ENCODE measurements around the gene OR2B6. TPM values are rescaled to one million over a fixed set of nuclear protein-coding genes. Genes with fewer than 3 reads are reported as not detected.

Gene OR2B6
- total RNA-seq, 1 experiment from 2014 or later: not detected

DNA sequence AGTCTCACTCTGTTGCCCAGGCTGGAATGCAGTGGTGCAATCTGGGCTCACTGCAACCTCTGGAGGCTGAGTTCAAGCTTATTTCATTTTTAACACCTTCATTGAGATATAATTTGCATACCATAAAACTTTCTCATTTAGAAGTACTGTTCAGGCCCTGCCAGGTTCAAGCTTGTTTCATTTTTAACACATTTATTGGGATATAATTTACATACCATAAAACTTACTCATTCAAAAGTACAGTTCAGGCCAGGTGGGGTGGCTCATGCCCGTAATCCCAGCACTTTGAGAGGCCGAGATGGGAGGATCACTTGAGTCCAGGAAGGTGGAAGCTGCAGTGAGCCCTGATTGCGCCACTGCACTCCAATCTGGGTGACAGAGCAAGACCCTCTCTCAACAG is 5.5 kb downstream of the OR2B6 start:
- Mint-ChIP-seq H3K4me1 (0 out of 2 replicates have a peak, but pooled peaks cover 5% of the 10 kb centered on the region), H3K27me3 (ENCODE audit: low read depth) (no peaks in the 10 kb centered on the region; the same call in 1 of the 2 replicates), H3K36me3 (no peaks in the 10 kb centered on the region), H3K27ac (no peak overlapping the region), H3K4me3 (no peak overlapping the region), H3K9me3 (peaks cover 18% of the 10 kb centered on the region)
- ATAC-seq (no peak), DNase-seq (ENCODE audit: low spot score) (no peak)
- TF ChIP-seq CREB1 (CRISPR knock-in tag; IDR thresholded peaks at IDR 0.05) (no peak), FOXJ3 (CRISPR knock-in tag; IDR thresholded peaks at IDR 0.05; ENCODE audit: borderline replicate concordance) (no peak), ZNF138 (CRISPR knock-in tag; conservative IDR thresholded peaks at IDR 0.05) (no peak), IRF1 (CRISPR knock-in tag; IDR thresholded peaks at IDR 0.05) (no peak), SOX15 (CRISPR knock-in tag; IDR thresholded peaks at IDR 0.05) (no peak), IRF2 (CRISPR knock-in tag; IDR thresholded peaks at IDR 0.05; ENCODE audit: borderline replicate concordance, low read depth) (no peak), ELF4 (CRISPR knock-in tag; IDR thresholded peaks at IDR 0.05; ENCODE audit: low read depth) (no peak), ZNF263 (CRISPR knock-in tag; IDR thresholded peaks at IDR 0.05; ENCODE audit: low read depth) (no peak), ATF1 (CRISPR knock-in tag; IDR thresholded peaks at IDR 0.05) (no peak), OVOL2 (CRISPR knock-in tag; IDR thresholded peaks at IDR 0.05; ENCODE audit: borderline replicate concordance) (no peak), ZNF121 (CRISPR knock-in tag; IDR thresholded peaks at IDR 0.05) (no peak)
- TF ChIP-seq, protein P1, sequence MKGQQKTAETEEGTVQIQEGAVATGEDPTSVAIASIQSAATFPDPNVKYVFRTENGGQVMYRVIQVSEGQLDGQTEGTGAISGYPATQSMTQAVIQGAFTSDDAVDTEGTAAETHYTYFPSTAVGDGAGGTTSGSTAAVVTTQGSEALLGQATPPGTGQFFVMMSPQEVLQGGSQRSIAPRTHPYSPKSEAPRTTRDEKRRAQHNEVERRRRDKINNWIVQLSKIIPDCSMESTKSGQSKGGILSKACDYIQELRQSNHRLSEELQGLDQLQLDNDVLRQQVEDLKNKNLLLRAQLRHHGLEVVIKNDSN (CRISPR knock-in tag; IDR thresholded peaks at IDR 0.05): no peak
- ChIA-PET POLR2A (no interaction called here), CTCF (no interaction called here)

- no peak for ATAC-seq
- ChIA-PET CTCF (no interaction called here), POLR2A (no interaction called here)
- Mint-ChIP-seq H3K27ac (no peak overlapping the region), H3K36me3 (no peaks in the 10 kb centered on the region), H3K9me3 (peaks cover 39% of the 10 kb centered on the region), H3K4me1 (no peaks in the 10 kb centered on the region), H3K27me3 (ENCODE audit: low read depth) (no peaks in the 10 kb centered on the region; the same call in 1 of the 2 replicates), H3K4me3 (no peak overlapping the region)
- DNase-seq (ENCODE audit: low spot score): no peak
- no peak for TF ChIP-seq ZNF281 (CRISPR knock-in tag; IDR thresholded peaks at IDR 0.05)
- no peak for TF ChIP-seq CDX4 (CRISPR knock-in tag; IDR thresholded peaks at IDR 0.05; ENCODE audit: borderline replicate concordance)
- TF ChIP-seq NR1H2 (CRISPR knock-in tag; IDR thresholded peaks at IDR 0.05): no peak
- TF ChIP-seq SP1 (CRISPR knock-in tag; conservative IDR thresholded peaks at IDR 0.05): no peak
- TF ChIP-seq FOXP1 (CRISPR knock-in tag; IDR thresholded peaks at IDR 0.05; ENCODE audit: borderline replicate concordance): no peak
- TF ChIP-seq, protein P2, sequence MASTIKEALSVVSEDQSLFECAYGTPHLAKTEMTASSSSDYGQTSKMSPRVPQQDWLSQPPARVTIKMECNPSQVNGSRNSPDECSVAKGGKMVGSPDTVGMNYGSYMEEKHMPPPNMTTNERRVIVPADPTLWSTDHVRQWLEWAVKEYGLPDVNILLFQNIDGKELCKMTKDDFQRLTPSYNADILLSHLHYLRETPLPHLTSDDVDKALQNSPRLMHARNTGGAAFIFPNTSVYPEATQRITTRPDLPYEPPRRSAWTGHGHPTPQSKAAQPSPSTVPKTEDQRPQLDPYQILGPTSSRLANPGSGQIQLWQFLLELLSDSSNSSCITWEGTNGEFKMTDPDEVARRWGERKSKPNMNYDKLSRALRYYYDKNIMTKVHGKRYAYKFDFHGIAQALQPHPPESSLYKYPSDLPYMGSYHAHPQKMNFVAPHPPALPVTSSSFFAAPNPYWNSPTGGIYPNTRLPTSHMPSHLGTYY (CRISPR knock-in tag; IDR thresholded peaks at IDR 0.05): no peak
Measured at GRCh38 chr6:27966044-27966443, 9.0 kb downstream of the OR2B6 start.
